H9 (cell line): ENCODE results near the gene ANKS3. TPM values are rescaled to one million over a fixed set of nuclear protein-coding genes. Genes with fewer than 3 reads are reported as not detected.

Source experiments
- DNase-seq: peaks from one replicate; pipeline ENCODE4 v3.0.0-alpha.2; 2017
- H2AFZ ChIP-seq: one replicate; pipeline ENCODE4 v1.6.1; 2013; ENCODE audit warnings: mild to moderate bottlenecking, low read length, control low read depth, moderate library complexity
- H2AK5ac ChIP-seq: 2 replicates; pipeline ENCODE4 v1.6.1; 2013; ENCODE audit warnings: low read length, control low read depth, mixed read lengths; ENCODE audit not compliant: insufficient read length
- H2BK120ac ChIP-seq: one replicate; pipeline ENCODE4 v1.6.1; 2013; ENCODE audit warnings: low read depth, mild to moderate bottlenecking, low read length, control low read depth, inconsistent platforms; ENCODE audit not compliant: poor library complexity, severe bottlenecking
- H2BK12ac ChIP-seq: 2 replicates; pipeline ENCODE4 v1.6.1; 2013; ENCODE audit warnings: low read length, control low read depth, mixed read lengths, low read depth; ENCODE audit not compliant: insufficient read length
- H2BK15ac ChIP-seq: 2 replicates; pipeline ENCODE4 v1.6.1; 2013; ENCODE audit warnings: low read depth, low read length, control low read depth
- H2BK20ac ChIP-seq: one replicate; pipeline ENCODE4 v1.6.1; 2013; ENCODE audit warnings: low read depth, mild to moderate bottlenecking, low read length, control low read depth, inconsistent platforms; ENCODE audit not compliant: poor library complexity, severe bottlenecking
- H2BK5ac ChIP-seq: 2 replicates; pipeline ENCODE4 v1.6.1; 2013; ENCODE audit warnings: low read length, control low read depth, mixed read lengths; ENCODE audit not compliant: insufficient read length
- H3K14ac ChIP-seq: 2 replicates; pipeline ENCODE4 v1.6.1; 2013; ENCODE audit warnings: low read length, control low read depth; ENCODE audit not compliant: insufficient read depth
- H3K18ac ChIP-seq: 2 replicates; pipeline ENCODE4 v1.6.1; 2013; ENCODE audit warnings: low read depth, mild to moderate bottlenecking, mixed read lengths, low read length, control low read depth; ENCODE audit not compliant: insufficient read length
- H3K23ac ChIP-seq: 2 replicates; pipeline ENCODE4 v1.6.1; 2013; ENCODE audit warnings: low read length, control low read depth, mixed read lengths, low read depth; ENCODE audit not compliant: insufficient read length
- H3K23me2 ChIP-seq: 2 replicates; pipeline ENCODE4 v1.6.1; 2013; ENCODE audit warnings: low read depth, mild to moderate bottlenecking, mixed read lengths, low read length, control low read depth; ENCODE audit not compliant: insufficient read length, poor library complexity, severe bottlenecking
- H3K27ac ChIP-seq: 2 replicates; pipeline ENCODE4 v1.5.1; 2013; ENCODE audit warnings: low read length, control low read depth, mixed read lengths, low read depth; ENCODE audit not compliant: insufficient read length
- H3K27me3 ChIP-seq: 2 replicates; pipeline ENCODE4 v1.6.1; 2013; ENCODE audit warnings: low read length, control low read depth, inconsistent platforms; ENCODE audit not compliant: insufficient read depth
- H3K4ac ChIP-seq: 2 replicates; pipeline ENCODE4 v1.6.1; 2013; ENCODE audit warnings: low read depth, mild to moderate bottlenecking, control low read depth, inconsistent platforms, low read length, moderate library complexity
- H3K4me1 ChIP-seq: 2 replicates; pipeline ENCODE4 v1.6.1; 2013; ENCODE audit warnings: low read length, control low read depth, inconsistent platforms; ENCODE audit not compliant: insufficient read depth
- H3K4me2 ChIP-seq: 2 replicates; pipeline ENCODE4 v1.6.1; 2013; ENCODE audit warnings: low read length, control low read depth, mixed read lengths; ENCODE audit not compliant: insufficient read length, insufficient read depth
- H3K56ac ChIP-seq: 2 replicates; pipeline ENCODE4 v1.6.1; 2013; ENCODE audit warnings: low read depth, mild to moderate bottlenecking, mixed read lengths, low read length, control low read depth; ENCODE audit not compliant: insufficient read length
- H3K79me1 ChIP-seq: 2 replicates; pipeline ENCODE4 v1.6.1; 2013; ENCODE audit warnings: low read depth, mild to moderate bottlenecking, moderate library complexity, low read length, control low read depth, inconsistent platforms; ENCODE audit not compliant: insufficient read depth, poor library complexity, severe bottlenecking
- H3K79me2 ChIP-seq: 2 replicates; pipeline ENCODE4 v1.6.1; 2013; ENCODE audit warnings: low read length, control low read depth, inconsistent platforms; ENCODE audit not compliant: insufficient read depth
- H3K9ac ChIP-seq: 2 replicates; pipeline ENCODE4 v1.6.1; 2013; ENCODE audit warnings: low read length, control low read depth, mixed read lengths; ENCODE audit not compliant: insufficient read length; ENCODE audit errors: extremely low read depth
- H3K9me3 ChIP-seq: one replicate; pipeline ENCODE4 v1.6.1; 2013; ENCODE audit warnings: low read depth, low read length, inconsistent platforms; ENCODE audit not compliant: control insufficient read depth
- H3T11ph ChIP-seq: one replicate; pipeline ENCODE4 v1.6.1; 2013; ENCODE audit warnings: mild to moderate bottlenecking, low read length, control low read depth, inconsistent platforms
- H4K20me1 ChIP-seq: one replicate; pipeline ENCODE4 v1.6.1; 2013; ENCODE audit not compliant: control insufficient read depth, insufficient read length, insufficient read depth
- H4K5ac ChIP-seq: 2 replicates; pipeline ENCODE4 v1.6.1; 2013; ENCODE audit warnings: low read depth, mild to moderate bottlenecking, mixed read lengths, low read length, control low read depth; ENCODE audit not compliant: insufficient read length
- H4K8ac ChIP-seq: replicated peaks from 2 replicates; pipeline ENCODE4 v1.6.1; 2013; ENCODE audit warnings: low read length, control low read depth, mixed read lengths, low read depth; ENCODE audit not compliant: insufficient read length
- H4K91ac ChIP-seq: 2 replicates; pipeline ENCODE4 v1.6.1; 2013; ENCODE audit warnings: low read depth, mild to moderate bottlenecking, moderate library complexity, mixed read lengths, low read length, control low read depth; ENCODE audit not compliant: insufficient read length
- H3K27ac Mint-ChIP-seq, 3 experiments: 2 replicates in 2 of 3; 3 replicates in 1 of 3; pipeline ENCODE4 v1.8.0; 2020 to 2021; ENCODE audit warnings: mixed read lengths in 3 of 3, mild to moderate bottlenecking in 1 of 3, moderate library complexity in 1 of 3
- H3K27me3 Mint-ChIP-seq: 2 replicates; pipeline ENCODE4 v1.8.0; 2021; ENCODE audit warnings: low read depth, mild to moderate bottlenecking, moderate library complexity, mixed read lengths
- H3K36me3 Mint-ChIP-seq, 3 experiments: 2 replicates in 2 of 3; 3 replicates in 1 of 3; pipeline ENCODE4 v1.8.0; 2020 to 2021; ENCODE audit warnings: low read depth in 3 of 3, mixed read lengths in 3 of 3; ENCODE audit not compliant: insufficient read depth in 1 of 3
- H3K4me1 Mint-ChIP-seq, 2 experiments: 2 replicates each; pipeline ENCODE4 v1.8.0; 2020; ENCODE audit warnings: mixed read lengths in 2 of 2
- H3K4me3 Mint-ChIP-seq, 2 experiments: 2 replicates in 1 of 2; 3 replicates in 1 of 2; pipeline ENCODE4 v1.8.0; 2020 to 2021; ENCODE audit warnings: mild to moderate bottlenecking in 2 of 2, mixed read lengths in 2 of 2, moderate library complexity in 1 of 2
- H3K9me3 Mint-ChIP-seq, 2 experiments: 2 replicates in 1 of 2; 3 replicates in 1 of 2; pipeline ENCODE4 v1.8.0; 2020; ENCODE audit warnings: mild to moderate bottlenecking in 2 of 2, mixed read lengths in 2 of 2, moderate library complexity in 1 of 2
- CTCF ChIP-seq: fragments of 200-600 bp; sonication (generic); conservative IDR thresholded peaks from 3 replicates; pipeline ENCODE4 v1.8.0; 2021; ENCODE audit warnings: antibody characterized with exemption, mild to moderate bottlenecking
- WGBS: extraction: QIAGEN DNeasy Blood & Tissue Kit; methylation state at CpG from one replicate; pipeline ENCODE4 v1.1.7; 2013; ENCODE audit warnings: missing lambda C conversion rate, low lambda C conversion rate, mixed read lengths; ENCODE audit not compliant: insufficient read length; ENCODE audit errors: extremely low coverage; 5-methylcytosine and 5-hydroxymethylcytosine counted together
- total RNA-seq: library from RNA; stranded (reverse); gene quantifications from 2 replicates; pipeline ENCODE4 v1.2.1, GENCODE V29; 2021

Gene ANKS3
- total RNA-seq, 1 experiment from 2014 or later, result 32.0 TPM

GRCh38 chr16:4680673-4681470 lies 53.2 kb downstream of the ANKS3 start:
- H3K14ac ChIP-seq, result no peak overlapping the region
- Mint-ChIP-seq H3K27me3 (no peaks in the 10 kb centered on the region), H3K4me1 (peaks cover 2 to 3% of the 10 kb centered on the region in 2 experiments; a peak in 3 of 4 replicates), H3K36me3 (peaks cover 2 to 33% (median 9%) of the 10 kb centered on the region in 3 experiments; a peak in 5 of 7 replicates), H3K4me3 (no peak overlapping the region), H3K9me3 (no peaks in the 10 kb centered on the region), H3K27ac (peak overlapping the region in 2 of 3 experiments; percentile 70 to 78; a peak in 1 of 7 replicates)
- no peaks in the 10 kb centered on the region for H3K4me1 ChIP-seq
- no peak overlapping the region for H4K5ac ChIP-seq
- no peak overlapping the region for H4K8ac ChIP-seq
- H2AK5ac ChIP-seq, result no peak overlapping the region
- H2AFZ ChIP-seq, result no peak overlapping the region
- H2BK15ac ChIP-seq, result no peak overlapping the region
- no peak overlapping the region for H3K18ac ChIP-seq
- no peak overlapping the region for H3K4me2 ChIP-seq
- H2BK20ac ChIP-seq, result no peak overlapping the region
- TF ChIP-seq CTCF, result no peak
- H3K27me3 ChIP-seq, result no peaks in the 10 kb centered on the region
- no peak overlapping the region for H3K4ac ChIP-seq
- no peak overlapping the region for H3K27ac ChIP-seq
- no peak for DNase-seq
- no peak overlapping the region for H3K9ac ChIP-seq
- H3K79me2 ChIP-seq, result no peaks in the 10 kb centered on the region
- no peaks in the 10 kb centered on the region for H3K9me3 ChIP-seq
- H3K79me1 ChIP-seq, result no peaks in the 10 kb centered on the region
- H3K23ac ChIP-seq, result no peak overlapping the region
- H2BK5ac ChIP-seq, result no peak overlapping the region
- no peak overlapping the region for H3K56ac ChIP-seq
- no peak overlapping the region for H3T11ph ChIP-seq
- no peaks in the 10 kb centered on the region for H4K20me1 ChIP-seq
- no peak overlapping the region for H2BK120ac ChIP-seq
- no peak overlapping the region for H2BK12ac ChIP-seq
- no CpG with 5 or more reads among the region's 26 CpGs for WGBS
- no peaks in the 10 kb centered on the region for H3K23me2 ChIP-seq
- H4K91ac ChIP-seq, result no peak overlapping the region
